ENCODE results near the gene FRMD4A.

GRCh38 chr10:14336736-14337135 is 6.0 kb upstream of the FRMD4A start:
- TF ChIP-seq POLR2A (IDR thresholded peaks at IDR 0.05) (no peak), CTCF (IDR thresholded peaks at IDR 0.05) (no peak)
